HepG2 (cell line): ENCODE results near the gene CENPM.
A peak's percentile ranks its signal among the peaks of the same experiment; 100 is the strongest.

Experiments
- CTCF ChIP-seq: sonication (generic); formaldehyde crosslinking; IDR thresholded peaks from 2 replicates; pipeline ENCODE4 v1.5.0; 2020; ENCODE audit warnings: mild to moderate bottlenecking, missing genetic modification reagents, moderate library complexity
- ELK4 ChIP-seq: sonication (generic); formaldehyde crosslinking; IDR thresholded peaks from 2 replicates; pipeline ENCODE4 v1.9.0; 2021; ENCODE audit warnings: missing genetic modification reagents, borderline replicate concordance
- FOXA3 ChIP-seq: IDR thresholded peaks from 2 replicates; pipeline ENCODE4 v1.6.1; 2016; ENCODE audit warnings: missing genetic modification reagents, missing compliant biosample characterization
- HMG20A ChIP-seq: IDR thresholded peaks from 2 replicates; pipeline ENCODE4 v1.6.1; 2016; ENCODE audit warnings: borderline replicate concordance
- JUNB ChIP-seq: sonication (generic); formaldehyde crosslinking; IDR thresholded peaks from 2 replicates; pipeline ENCODE4 v1.8.0; 2022; ENCODE audit warnings: missing genetic modification reagents, mild to moderate bottlenecking, borderline replicate concordance
- SALL1 ChIP-seq: sonication (generic); formaldehyde crosslinking; IDR thresholded peaks from 2 replicates; pipeline ENCODE4 v1.8.0; 2022; ENCODE audit warnings: mild to moderate bottlenecking, missing genetic modification reagents
- TAF15 ChIP-seq: fragments of 200-400 bp; formaldehyde crosslinking; IDR thresholded peaks from one replicate; pipeline ENCODE4 v1.6.1; 2018; ENCODE audit warnings: mild to moderate bottlenecking, low read depth, low read length; ENCODE audit not compliant: poor library complexity, severe bottlenecking
- ZBTB40 ChIP-seq, 2 experiments: fragments of 450-650 bp in 1 of 2; sonication (generic) in 1 of 2; formaldehyde crosslinking in 1 of 2; IDR thresholded peaks; 2 replicates each; pipeline versions ENCODE4 v1.6.1 to v1.8.0; 2016 to 2022; ENCODE audit warnings: antibody characterized with exemption in 1 of 2, mild to moderate bottlenecking in 1 of 2, missing genetic modification reagents in 1 of 2
- ZBTB49 ChIP-seq: sonication (generic); formaldehyde crosslinking; IDR thresholded peaks from 2 replicates; pipeline ENCODE4 v1.4.0; 2020; ENCODE audit warnings: missing genetic modification reagents, borderline replicate concordance
- ZFX ChIP-seq: sonication (generic); formaldehyde crosslinking; IDR thresholded peaks from 2 replicates; pipeline ENCODE4 v1.4.0; 2020; ENCODE audit warnings: mild to moderate bottlenecking, low read depth, missing genetic modification reagents, moderate library complexity
- ZNF609 ChIP-seq: sonication (generic); formaldehyde crosslinking; IDR thresholded peaks from 2 replicates; pipeline ENCODE4 v1.4.0; 2020; ENCODE audit warnings: mild to moderate bottlenecking, missing genetic modification reagents, borderline replicate concordance
- ZNF713 ChIP-seq: sonication (generic); formaldehyde crosslinking; IDR thresholded peaks from 2 replicates; pipeline ENCODE4 v1.4.0; 2020; ENCODE audit warnings: mild to moderate bottlenecking, missing genetic modification reagents

- TF ChIP-seq JUNB (CRISPR knock-in tag) (no peak), ZNF713 (CRISPR knock-in tag) (no peak), ZFX (CRISPR knock-in tag) (peak; percentile 38; the same call in 1 of the 2 replicates), HMG20A (CRISPR knock-in tag) (no peak), TAF15 (no peak), FOXA3 (no peak), ZBTB40 (IDR thresholded peaks at IDR 0.05) (no peak), ZBTB40 (CRISPR knock-in tag; IDR thresholded peaks at IDR 0.05) (no peak), ZBTB49 (CRISPR knock-in tag) (no peak), SALL1 (CRISPR knock-in tag) (no peak), ZNF609 (CRISPR knock-in tag) (no peak), CTCF (CRISPR knock-in tag) (no peak), ELK4 (CRISPR knock-in tag) (no peak)
Observed at GRCh38 chr22:41907436-41908401, 39.2 kb downstream of the CENPM start.
